Measurements from ENCODE around the gene CRYL1. TPM values are rescaled to one million over a fixed set of nuclear protein-coding genes. Genes with fewer than 3 reads are reported as not detected.

The CRYL1 gene, protein sequence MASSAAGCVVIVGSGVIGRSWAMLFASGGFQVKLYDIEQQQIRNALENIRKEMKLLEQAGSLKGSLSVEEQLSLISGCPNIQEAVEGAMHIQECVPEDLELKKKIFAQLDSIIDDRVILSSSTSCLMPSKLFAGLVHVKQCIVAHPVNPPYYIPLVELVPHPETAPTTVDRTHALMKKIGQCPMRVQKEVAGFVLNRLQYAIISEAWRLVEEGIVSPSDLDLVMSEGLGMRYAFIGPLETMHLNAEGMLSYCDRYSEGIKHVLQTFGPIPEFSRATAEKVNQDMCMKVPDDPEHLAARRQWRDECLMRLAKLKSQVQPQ
- total RNA-seq (2014; rRNA removed; shearing (Covaris generic)): 52.5 and 57.1 TPM in 2 replicates
- polyA plus RNA-seq (2015; cell fraction: cytosol; rRNA removed): 81.2 and 83.3 TPM in 2 replicates
- polyA plus RNA-seq (2015; cell fraction: nucleus; rRNA removed): 19.4 and 22.2 TPM in 2 replicates

DNA sequence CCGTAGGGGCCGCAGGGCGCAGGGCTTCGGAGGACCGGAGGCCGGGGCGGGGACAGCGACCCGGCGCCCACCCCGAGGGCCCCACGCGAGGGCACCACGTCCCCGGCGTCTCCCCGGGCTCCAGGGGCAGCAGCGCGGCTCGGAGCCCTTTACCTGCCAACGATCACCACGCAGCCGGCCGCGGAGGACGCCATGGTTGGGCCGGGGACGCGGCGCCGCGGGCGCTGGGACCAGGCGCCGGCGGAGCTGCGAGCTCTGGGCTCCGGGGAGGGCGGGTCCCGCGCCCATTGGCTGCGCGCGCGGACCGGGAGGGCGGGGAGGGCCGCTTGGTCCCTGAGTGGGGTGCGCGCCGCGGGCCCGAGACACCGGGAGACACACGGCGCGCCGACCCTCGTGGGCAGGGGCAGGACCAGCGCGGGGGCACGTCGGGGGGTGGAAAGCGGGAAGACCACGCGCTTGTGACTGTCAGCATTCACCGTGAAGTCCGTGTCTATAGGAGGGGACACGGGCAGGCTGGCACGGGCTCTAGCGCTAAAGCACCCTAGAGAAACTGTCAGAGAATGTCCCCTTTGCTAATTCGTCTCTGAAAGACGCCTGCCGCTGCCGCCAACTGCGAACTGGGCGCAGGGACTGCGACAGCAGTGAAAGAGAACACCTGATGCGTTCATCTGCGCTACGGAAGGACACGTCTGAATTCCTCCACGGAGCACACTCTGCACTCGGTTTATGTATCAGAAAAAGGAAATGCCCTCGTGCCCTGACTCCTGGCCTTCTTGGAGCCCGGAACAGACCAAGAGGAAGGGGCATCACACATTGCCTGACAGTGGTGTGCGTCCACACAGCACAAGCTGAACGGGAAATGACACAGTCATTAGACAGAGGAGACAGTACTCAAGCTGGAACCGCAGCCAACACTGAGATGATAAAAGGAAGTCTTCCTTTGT, at the start of gene CRYL1:
TSS of gene CRYL1 (minus strand) at position 257 of the 944 bp plus-strand sequence. CDS start at position 194, 63 bp downstream.
- DNase-seq (ENCODE audit: low read depth, low spot score): peak; percentile 69
- in situ Hi-C loops (cut with HindIII; ENCODE audit: low pct_unique_long_range_greater_than_20kb, low sequenced_read_pairs): no loop called here

DNA sequence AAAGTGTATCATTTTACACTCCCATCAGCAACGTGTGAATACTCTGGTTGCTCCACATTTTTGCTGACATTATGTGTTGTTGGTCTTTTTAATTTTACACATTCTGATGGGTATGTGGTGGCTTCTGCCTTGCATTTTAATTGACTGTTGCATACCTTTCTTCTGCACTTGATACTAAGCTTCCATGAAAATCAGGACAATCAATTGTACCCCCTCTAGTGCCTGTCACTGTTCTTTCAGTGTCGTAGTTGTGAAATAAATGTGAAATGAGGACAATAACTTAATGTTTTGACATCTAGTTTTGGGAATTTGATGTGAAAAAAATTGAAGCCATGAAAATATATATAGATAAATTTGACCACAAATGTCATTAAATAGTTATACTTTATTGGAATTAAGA, 48.0 kb upstream of the CRYL1 start:
- in situ Hi-C loops (cut with HindIII; ENCODE audit: low pct_unique_long_range_greater_than_20kb, low sequenced_read_pairs): no loop called here
- DNase-seq (ENCODE audit: low read depth, low spot score): no peak

DNA sequence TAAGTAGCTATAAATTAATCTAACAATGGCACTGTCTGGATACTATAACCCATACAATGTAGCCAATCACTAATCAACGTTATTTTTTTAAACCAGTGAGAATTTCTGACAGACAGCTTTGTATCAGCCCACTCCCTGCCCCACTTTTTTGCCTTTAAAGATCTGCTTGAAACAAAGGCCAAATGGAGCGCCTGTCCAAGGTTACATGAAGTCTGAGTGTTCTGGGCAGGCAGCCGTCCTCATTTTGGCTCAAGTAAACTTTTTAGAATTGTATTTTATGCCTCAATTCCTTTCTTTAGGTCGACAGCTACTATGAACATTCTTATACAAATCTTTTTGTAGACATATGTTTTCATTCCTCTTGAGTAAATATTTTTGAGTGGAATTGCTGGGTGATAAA, 47.5 kb upstream of the CRYL1 start:
- in situ Hi-C loops (cut with HindIII; ENCODE audit: low pct_unique_long_range_greater_than_20kb, low sequenced_read_pairs): no loop called here
- DNase-seq (ENCODE audit: low read depth, low spot score): no peak

DNA sequence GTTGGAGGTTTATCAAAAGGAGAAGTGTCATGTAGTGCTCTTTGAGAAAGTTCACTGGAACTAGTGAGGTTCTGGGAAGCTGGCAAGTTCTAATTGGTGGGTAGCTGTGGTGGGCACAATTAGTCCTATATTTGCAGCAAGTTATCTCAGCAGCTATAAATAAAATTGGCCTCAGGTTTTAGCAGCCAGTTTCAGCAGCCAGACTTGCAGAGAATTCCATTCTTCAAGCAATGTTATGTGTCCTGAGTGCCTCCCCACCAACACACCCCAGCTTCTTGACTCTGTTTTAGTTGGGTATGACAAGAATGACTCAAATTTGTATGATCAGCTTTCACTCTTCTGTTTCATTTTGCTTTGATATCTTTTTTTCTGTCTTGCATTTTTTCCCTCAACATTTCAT, 46.0 kb upstream of the CRYL1 start:
- no peak for DNase-seq (ENCODE audit: low read depth, low spot score)
- in situ Hi-C loops (cut with HindIII; ENCODE audit: low pct_unique_long_range_greater_than_20kb, low sequenced_read_pairs): no loop called here

DNA sequence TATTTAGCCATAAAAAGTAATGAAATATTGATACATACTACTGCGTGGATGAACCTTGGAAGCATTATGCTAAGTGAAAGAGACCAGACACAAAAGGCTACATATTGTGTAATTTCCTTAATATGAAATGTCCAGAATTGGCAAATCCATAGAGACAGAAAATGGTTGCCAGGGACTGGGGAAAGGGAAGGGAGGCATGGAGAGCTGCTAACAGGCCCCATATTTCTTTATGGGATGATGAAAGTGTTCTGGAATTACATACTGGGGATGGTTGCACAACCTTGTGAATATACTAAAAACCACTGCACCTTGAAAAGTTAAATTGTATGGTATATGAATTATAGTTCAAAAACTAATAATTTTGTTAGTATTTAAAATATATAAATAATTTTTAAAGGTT, 44.9 kb upstream of the CRYL1 start:
- in situ Hi-C loops (cut with HindIII; ENCODE audit: low pct_unique_long_range_greater_than_20kb, low sequenced_read_pairs): no loop called here
- DNase-seq (ENCODE audit: low read depth, low spot score): no peak

DNA sequence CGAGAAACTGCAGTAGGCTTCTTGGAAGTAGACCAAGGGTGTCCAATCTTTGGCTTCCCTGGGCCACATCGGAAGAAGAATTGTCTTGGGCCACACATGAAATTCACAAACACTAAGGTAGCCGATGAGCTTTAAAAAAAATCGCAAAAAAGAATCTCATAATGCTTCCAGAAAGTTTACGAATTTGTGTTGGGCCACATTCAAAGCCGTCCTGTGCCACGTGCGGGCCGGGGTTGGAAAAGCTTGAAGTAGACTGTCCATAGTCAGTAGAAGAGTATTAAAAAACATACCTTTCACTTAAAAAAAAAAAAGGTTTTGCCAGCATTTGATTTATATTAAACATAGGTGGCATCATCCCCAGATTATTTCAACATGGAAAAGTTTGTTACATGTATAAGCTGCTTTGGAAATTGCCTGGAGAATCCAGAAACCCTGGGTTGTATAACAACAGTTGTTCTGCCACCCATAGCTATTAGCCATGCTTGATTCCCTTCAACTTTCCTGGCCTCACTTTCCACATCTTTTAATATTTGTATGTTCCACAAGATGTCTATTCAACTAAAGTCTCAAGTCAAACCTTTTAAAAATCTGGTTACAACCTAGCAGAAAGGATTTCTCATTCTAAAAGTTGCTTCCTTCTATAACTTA, 42.3 kb upstream of the CRYL1 start:
- DNase-seq (ENCODE audit: low read depth, low spot score): no peak
- in situ Hi-C loops (cut with HindIII; ENCODE audit: low pct_unique_long_range_greater_than_20kb, low sequenced_read_pairs): no loop called here

DNA sequence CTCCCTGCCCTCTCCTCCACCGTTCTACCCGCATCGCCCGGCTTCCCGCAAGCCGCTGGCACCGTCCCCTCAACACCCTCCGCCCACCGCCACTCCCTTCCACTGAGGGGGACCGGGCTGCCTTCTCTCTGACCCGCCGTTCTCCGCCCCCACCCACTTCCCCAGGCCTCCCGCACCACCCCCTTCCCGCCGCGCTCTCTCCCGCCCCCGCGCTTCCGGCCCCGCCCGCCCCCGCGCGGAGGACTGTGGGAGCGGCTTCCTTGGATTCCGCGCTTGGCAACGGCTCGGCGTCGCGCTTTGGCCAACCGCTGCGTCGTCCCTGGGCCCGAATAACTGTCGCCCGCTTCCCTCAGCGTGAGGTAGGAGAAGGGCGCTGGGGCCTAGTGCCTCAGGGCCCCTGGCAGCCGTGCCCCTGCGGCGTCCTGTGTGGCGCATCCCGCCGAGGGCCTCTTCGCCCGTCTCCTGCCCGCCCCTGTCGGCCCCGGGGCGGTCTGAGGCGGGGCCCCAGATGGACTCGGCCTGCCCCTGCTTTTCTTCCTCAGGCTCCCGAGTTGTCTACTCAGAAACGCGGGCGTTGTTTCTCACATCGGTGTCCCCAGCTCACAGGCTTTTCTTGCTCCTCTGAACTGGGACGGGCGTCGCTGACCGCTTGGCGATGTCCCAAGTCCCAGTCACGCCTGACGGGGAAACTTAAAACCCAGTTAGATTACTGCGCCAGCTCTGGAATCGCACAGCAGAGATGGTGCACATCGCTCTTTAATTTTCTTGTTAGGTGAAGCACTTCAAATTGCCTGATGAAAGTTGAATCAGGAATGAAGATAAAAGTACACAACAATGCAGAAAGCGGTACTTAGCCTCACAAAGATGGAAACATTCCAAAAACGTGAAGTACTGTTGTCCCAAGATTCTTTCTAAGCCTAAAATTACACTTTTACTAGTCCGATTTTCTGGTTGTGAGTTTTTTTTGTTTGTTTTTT, 41.5 kb upstream of the CRYL1 start, which contains the start of gene IFT88:
TSS of gene IFT88 (plus strand) at position 260 of the 977 bp plus-strand sequence. CDS start 7,229 bp downstream, outside the sequence.
- in situ Hi-C loops (cut with HindIII; ENCODE audit: low pct_unique_long_range_greater_than_20kb, low sequenced_read_pairs): no loop called here
- DNase-seq (ENCODE audit: low read depth, low spot score): peak; percentile 84

DNA sequence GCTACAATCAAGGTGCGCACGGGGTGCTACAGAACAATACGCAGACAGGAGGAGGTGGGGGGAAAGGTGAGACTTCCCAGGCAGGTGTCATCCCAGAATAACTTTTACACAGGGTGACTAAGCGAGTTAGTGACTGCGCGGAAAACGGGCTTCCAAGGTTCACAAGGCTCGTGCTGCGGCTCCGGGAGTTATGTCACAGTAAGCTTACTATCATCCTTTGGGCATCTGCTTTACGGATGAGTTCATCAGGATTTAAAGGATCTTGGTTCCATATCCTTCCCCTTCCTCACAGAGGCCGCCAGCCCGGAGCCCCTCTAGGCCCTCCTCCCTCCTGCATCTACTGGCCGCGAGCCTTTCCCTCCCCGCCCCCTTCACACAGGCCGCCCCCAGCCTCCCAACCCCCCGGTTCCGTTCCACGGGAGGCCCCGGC, 40.8 kb upstream of the CRYL1 start:
- peak; percentile 67 for DNase-seq (ENCODE audit: low read depth, low spot score)
- in situ Hi-C loops (cut with HindIII; ENCODE audit: low pct_unique_long_range_greater_than_20kb, low sequenced_read_pairs): no loop called here

DNA sequence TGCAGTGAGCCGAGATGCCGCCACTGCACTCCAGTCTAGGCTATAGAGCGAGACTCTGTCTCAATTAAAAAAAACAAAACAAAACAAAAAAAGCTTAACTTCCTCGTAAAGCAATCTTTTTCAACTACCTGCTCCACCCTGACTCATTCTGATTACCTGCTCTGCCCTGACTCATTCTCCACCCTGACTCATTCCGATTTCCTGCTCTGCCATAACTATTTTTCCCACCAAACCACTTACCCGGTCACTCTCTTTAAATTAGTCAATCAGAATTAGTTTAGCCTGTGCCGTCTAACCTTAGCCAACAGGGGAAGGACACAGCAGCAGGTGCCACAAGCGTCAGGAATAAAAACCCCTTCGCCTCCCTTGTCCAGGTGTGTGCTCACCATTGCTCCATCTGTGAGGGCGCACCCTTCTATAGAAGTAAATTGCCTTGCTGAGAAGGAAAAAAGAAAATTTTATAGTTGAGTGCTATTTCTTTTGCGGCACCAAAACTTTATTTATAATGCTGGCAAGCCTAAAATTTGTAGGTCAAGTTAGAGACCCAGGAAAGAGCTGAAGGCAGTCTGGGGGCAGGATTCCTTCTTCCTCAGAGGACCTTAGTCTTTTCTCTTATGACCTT, 39.6 kb upstream of the CRYL1 start:
- no peak for DNase-seq (ENCODE audit: low read depth, low spot score)
- in situ Hi-C loops (cut with HindIII; ENCODE audit: low pct_unique_long_range_greater_than_20kb, low sequenced_read_pairs): no loop called here

DNA sequence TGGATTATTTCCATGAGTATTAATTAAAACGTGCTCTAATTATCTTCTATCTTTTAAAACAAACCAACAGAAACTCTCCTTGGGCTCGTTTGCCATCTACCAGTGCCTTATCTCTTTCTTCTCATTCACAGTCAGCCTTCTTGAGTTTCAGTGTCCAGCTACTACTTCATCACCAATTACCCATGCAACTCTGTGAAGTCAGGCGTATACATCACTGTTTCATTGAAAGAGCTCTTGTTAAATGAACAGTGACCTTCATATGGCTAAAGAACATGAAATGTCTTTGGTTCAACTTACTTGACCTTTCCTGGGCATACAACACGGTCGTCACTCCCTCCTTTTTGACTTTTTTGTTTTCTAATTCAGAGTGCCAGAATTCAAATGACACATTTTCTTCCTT, 36.1 kb upstream of the CRYL1 start:
- peak; percentile 32 for DNase-seq (ENCODE audit: low read depth, low spot score)
- in situ Hi-C loops (cut with HindIII; ENCODE audit: low pct_unique_long_range_greater_than_20kb, low sequenced_read_pairs): no loop called here

DNA sequence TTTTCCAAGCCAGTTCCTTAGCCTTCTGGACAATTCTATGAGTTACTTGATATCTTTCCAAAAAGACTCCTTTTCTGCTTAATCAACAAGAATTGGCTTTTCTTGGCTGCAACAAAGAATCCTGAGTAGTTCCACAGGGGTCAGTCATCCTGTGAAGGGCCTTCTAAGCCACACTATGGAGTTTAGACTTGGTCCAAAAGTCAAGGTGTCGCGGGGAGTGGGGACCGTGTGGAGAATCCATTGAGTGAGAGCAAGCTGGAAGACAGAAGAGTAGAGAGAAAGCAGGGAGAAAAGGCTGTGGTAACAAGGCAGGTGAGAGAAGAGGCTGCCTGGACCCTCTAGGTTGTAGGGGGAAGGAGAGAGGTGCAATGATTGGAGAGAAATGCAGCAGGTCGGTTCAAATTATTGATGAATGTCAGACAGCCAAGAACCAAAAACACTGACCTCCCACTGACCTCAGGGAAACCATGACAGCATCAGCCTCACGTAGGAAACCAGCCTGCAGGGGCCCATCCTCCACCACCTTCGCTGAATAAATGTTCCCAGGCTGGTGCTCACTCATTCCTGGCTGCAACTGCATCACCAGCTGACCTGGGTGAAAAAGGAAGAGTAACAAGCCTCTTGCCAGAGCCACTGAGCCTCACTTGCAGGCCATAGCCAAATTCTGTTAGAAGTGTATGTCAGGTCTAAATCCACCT, 34.2 kb upstream of the CRYL1 start:
- DNase-seq (ENCODE audit: low read depth, low spot score): no peak
- in situ Hi-C loops (cut with HindIII; ENCODE audit: low pct_unique_long_range_greater_than_20kb, low sequenced_read_pairs): no loop called here

DNA sequence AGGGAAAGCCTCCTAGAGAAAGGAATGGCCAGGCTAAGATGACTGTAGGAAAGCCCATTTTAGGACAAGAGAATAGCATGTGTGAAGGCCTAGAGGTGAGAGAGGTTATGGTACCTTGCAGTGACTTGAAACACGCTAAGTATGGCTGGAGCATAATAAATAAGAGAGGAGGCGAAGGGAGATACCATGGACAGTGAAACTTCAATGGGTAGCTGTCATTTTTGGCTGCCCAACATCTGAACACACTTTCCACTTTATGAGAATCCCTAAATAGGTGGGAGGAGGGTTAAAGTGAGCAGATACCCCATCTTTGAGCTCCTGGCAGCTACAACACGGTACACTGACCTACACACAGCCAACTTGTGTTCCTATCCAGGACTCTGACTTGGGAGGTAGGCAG, 33.3 kb upstream of the CRYL1 start:
- DNase-seq (ENCODE audit: low read depth, low spot score): no peak
- in situ Hi-C loops (cut with HindIII; ENCODE audit: low pct_unique_long_range_greater_than_20kb, low sequenced_read_pairs): no loop called here

DNA sequence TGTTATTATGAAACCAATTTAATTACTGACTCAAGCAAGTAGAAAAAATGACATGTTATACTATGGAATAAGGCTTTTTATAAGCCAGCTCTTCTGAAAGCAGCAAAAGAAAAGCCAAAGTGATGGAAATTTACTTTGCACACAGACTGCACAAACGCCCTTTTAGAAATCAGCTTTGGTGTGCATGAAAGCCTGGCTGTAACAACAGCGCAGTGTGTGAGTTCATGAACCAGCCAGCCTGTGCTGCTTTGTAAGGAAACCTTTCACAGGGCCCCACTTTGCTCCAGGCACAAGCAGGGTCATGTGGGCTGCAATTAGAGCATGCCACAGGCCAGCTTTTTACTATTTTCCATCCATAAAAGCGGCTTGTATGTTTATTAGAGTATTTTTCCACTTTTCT, 27.7 kb upstream of the CRYL1 start:
- DNase-seq (ENCODE audit: low read depth, low spot score): peak; percentile 98
- in situ Hi-C loops (cut with HindIII; ENCODE audit: low pct_unique_long_range_greater_than_20kb, low sequenced_read_pairs): no loop called here

DNA sequence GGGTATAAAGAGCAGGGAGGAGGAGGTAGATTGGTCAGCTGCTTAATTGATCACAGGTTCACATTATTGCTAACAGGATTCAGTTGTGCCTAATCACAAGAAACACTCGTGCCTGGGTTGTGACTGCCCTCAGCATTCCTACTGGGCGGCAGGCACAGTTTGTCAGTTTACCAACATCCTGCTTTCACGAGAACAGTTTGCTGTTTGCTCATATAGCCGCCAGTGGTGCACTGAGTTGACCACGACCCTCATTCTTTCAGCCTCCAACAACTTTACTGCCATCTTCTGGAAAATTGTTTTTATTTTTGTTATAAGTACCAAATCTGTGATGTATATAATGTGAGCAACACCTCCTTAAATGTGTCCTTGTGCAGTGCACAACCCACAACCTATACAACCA, 25.1 kb upstream of the CRYL1 start:
- in situ Hi-C loops (cut with HindIII; ENCODE audit: low pct_unique_long_range_greater_than_20kb, low sequenced_read_pairs): no loop called here
- DNase-seq (ENCODE audit: low read depth, low spot score): peak; percentile 92

DNA sequence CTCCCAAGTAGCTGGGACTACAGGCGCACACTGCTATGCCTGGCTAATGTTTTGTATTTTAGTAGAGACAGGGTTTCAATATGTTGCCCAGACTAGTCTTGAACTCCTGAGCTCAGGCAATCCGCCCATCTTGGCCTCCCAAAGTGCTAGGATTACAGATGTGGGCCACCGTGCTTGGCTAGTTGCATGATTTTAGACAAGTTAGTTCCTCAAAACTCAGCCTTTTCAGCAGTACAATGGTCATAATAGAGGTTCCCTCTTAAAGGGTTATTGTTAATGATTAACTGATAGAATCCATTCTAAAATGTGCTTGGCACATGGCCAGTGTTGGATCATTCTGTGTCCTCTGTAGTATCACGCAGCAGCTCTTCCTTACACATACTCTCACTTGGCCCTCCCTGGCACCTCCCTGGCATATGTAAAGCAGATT, 21.8 kb upstream of the CRYL1 start:
- in situ Hi-C loops (cut with HindIII; ENCODE audit: low pct_unique_long_range_greater_than_20kb, low sequenced_read_pairs): no loop called here
- DNase-seq (ENCODE audit: low read depth, low spot score): no peak

DNA sequence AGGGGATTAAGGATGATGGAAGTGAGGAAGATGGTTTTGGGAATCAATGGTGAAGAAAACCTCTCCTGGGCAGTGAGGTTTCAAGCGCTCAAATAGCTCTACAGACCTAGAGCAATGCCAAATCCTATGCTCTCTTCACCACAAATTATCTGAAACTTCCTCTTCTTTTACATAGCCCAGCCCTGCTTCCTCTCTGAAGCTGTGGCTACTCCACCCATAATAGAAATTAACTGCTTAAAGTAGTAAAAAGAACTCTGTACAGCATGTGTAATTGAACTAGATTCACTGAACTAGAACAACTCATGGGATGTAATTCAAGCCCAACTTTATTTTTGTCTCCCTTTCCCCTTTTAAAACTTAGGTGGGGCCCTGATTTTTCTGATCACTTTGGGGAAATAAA, 20.9 kb upstream of the CRYL1 start:
- in situ Hi-C loops (cut with HindIII; ENCODE audit: low pct_unique_long_range_greater_than_20kb, low sequenced_read_pairs): no loop called here
- DNase-seq (ENCODE audit: low read depth, low spot score): no peak

Measured in SK-MEL-5 (cell line).